Measurements from ENCODE around the gene EPS8L2. TPM values are rescaled to one million over a fixed set of nuclear protein-coding genes. Genes with fewer than 3 reads are reported as not detected.

The EPS8L2 gene
- total RNA-seq, 3 donors from 2014 or later: 6.1 to 151 (median 115) TPM

GRCh38 chr11:773830-774229, 67.8 kb downstream of the EPS8L2 start:
- H3K27ac ChIP-seq: peak overlapping the region; percentile 42 to 69
- DNase-seq (ENCODE audit: low spot score in 2 of 2): no peak
- intact Hi-C loops (cut with DNase I; ENCODE audit: low total_unique reads): loop anchor here (10.0 kb wide), 1 partner anchor 209 kb away; the partner anchor contains the start of genes LMNTD2 and RASSF7
- peaks cover 7 to 12% of the 10 kb centered on the region in 2 donors for H3K4me1 ChIP-seq
- no peaks in the 10 kb centered on the region for H3K9me3 ChIP-seq
- no peaks in the 10 kb centered on the region for H3K27me3 ChIP-seq
- TF ChIP-seq POLR2AphosphoS5 (IDR thresholded peaks at IDR 0.05) (no peak), CTCF (IDR thresholded peaks at IDR 0.05) (no peak), POLR2A (IDR thresholded peaks at IDR 0.05) (no peak)
- H3K4me3 ChIP-seq: no peak overlapping the region
- no peaks in the 10 kb centered on the region for H3K36me3 ChIP-seq

- intact Hi-C loops (cut with DNase I; ENCODE audit: low total_unique reads): loop anchor here (10.0 kb wide), 1 partner anchor 210 kb away; the partner anchor contains the start of genes LMNTD2 and RASSF7
Measured at GRCh38 chr11:774873-775592, 69.0 kb downstream of the EPS8L2 start.

GRCh38 chr11:776263-776560, 70.2 kb downstream of the EPS8L2 start:
- H3K27me3 ChIP-seq: no peaks in the 10 kb centered on the region
- no peak for TF ChIP-seq POLR2AphosphoS5 (IDR thresholded peaks at IDR 0.05)
- TF ChIP-seq POLR2A (IDR thresholded peaks at IDR 0.05): no peak
- TF ChIP-seq CTCF (IDR thresholded peaks at IDR 0.05): no peak
- H3K4me1 ChIP-seq: peaks cover 7 to 12% of the 10 kb centered on the region in 2 donors
- H3K9me3 ChIP-seq: no peaks in the 10 kb centered on the region
- intact Hi-C loops (cut with DNase I; ENCODE audit: low total_unique reads): loop anchor here (10.0 kb wide), 1 partner anchor 211 kb away; the partner anchor contains the start of genes LMNTD2 and RASSF7
- peak overlapping the region; percentile 89 to 99 (median 96) for H3K4me3 ChIP-seq
- DNase-seq (ENCODE audit: low spot score in 2 of 2): no peak
- H3K27ac ChIP-seq: peak overlapping the region; percentile 81 to 89
- no peaks in the 10 kb centered on the region for H3K36me3 ChIP-seq

More at GRCh38 chr11:774873-775592, 69.0 kb downstream of the EPS8L2 start:
- peaks cover 7 to 12% of the 10 kb centered on the region in 2 donors for H3K4me1 ChIP-seq
- H3K4me3 ChIP-seq: peak overlapping the region in 2 of 3 donors; percentile 3 to 99
- no peak for DNase-seq (ENCODE audit: low spot score in 2 of 2)
- TF ChIP-seq CTCF (IDR thresholded peaks at IDR 0.05) (no peak), POLR2A (IDR thresholded peaks at IDR 0.05) (no peak), POLR2AphosphoS5 (IDR thresholded peaks at IDR 0.05) (no peak)
- no peaks in the 10 kb centered on the region for H3K9me3 ChIP-seq
- no peak overlapping the region for H3K27ac ChIP-seq
- H3K27me3 ChIP-seq: no peaks in the 10 kb centered on the region
- H3K36me3 ChIP-seq: no peaks in the 10 kb centered on the region

GRCh38 chr11:776561-777287, 70.7 kb downstream of the EPS8L2 start:
- no peak for TF ChIP-seq POLR2A (IDR thresholded peaks at IDR 0.05)
- TF ChIP-seq POLR2AphosphoS5 (IDR thresholded peaks at IDR 0.05): no peak
- no peak for TF ChIP-seq CTCF (IDR thresholded peaks at IDR 0.05)
- Histone ChIP-seq H3K9me3 (no peaks in the 10 kb centered on the region), H3K27ac (peak overlapping the region; percentile 81 to 89), H3K4me1 (peaks cover 7 to 12% of the 10 kb centered on the region in 2 donors), H3K4me3 (peak overlapping the region; percentile 89 to 99 (median 96)), H3K36me3 (no peaks in the 10 kb centered on the region), H3K27me3 (no peaks in the 10 kb centered on the region)
- intact Hi-C loops (cut with DNase I; ENCODE audit: low total_unique reads): loop anchor here (10.0 kb wide), 1 partner anchor 212 kb away; the partner anchor contains the start of genes LMNTD2 and RASSF7
- no peak for DNase-seq (ENCODE audit: low spot score in 2 of 2)

Other genes starting within 250 kb of the EPS8L2 start
- 100 to 1,000 TPM; 139 to 249 (median 209) TPM for gene RNH1, start 199.0 kb upstream of the EPS8L2 start, total RNA-seq
- 10 to 100 TPM; 33.2 to 50.1 (median 33.4) TPM for gene HRAS, start 170.7 kb upstream of the EPS8L2 start, total RNA-seq
- 1 to 10 TPM in 2 of 3 donors, under 1 TPM in 1; 0.16 to 1.6 (median 1.3) TPM for gene LRRC56, start 168.7 kb upstream of the EPS8L2 start, total RNA-seq
- gene LMNTD2, start 145.5 kb upstream of the EPS8L2 start, total RNA-seq: 1 to 10 TPM; 2.6 to 6.1 (median 5.2) TPM
- 10 to 100 TPM in 2 of 3 donors, 1 to 10 TPM in 1; 7.5 to 58.5 (median 33.1) TPM for gene RASSF7, start 145.3 kb upstream of the EPS8L2 start, total RNA-seq
- gene PHRF1, start 129.8 kb upstream of the EPS8L2 start, total RNA-seq: 10 to 100 TPM; 18.6 to 22.1 (median 21.3) TPM
- 10 to 100 TPM; 13.3 to 29.9 (median 27.9) TPM for gene IRF7, start 90.3 kb upstream of the EPS8L2 start, total RNA-seq
- gene CDHR5, start 81.3 kb upstream of the EPS8L2 start, total RNA-seq: 1 to 10 TPM in 1 of 3 donors, not detected in 2; 6.2 TPM
- gene SCT, start 79.0 kb upstream of the EPS8L2 start, total RNA-seq: not detected
- under 1 TPM in 1 of 3 donors, not detected in 2; 0.29 TPM for gene DRD4, start 69.0 kb upstream of the EPS8L2 start, total RNA-seq
- gene DEAF1, start 11.0 kb upstream of the EPS8L2 start, total RNA-seq: 10 to 100 TPM; 25.3 to 42.6 (median 39.8) TPM
- 10 to 100 TPM; 25.9 to 51.8 (median 29.1) TPM for gene TMEM80, start 10.4 kb upstream of the EPS8L2 start, total RNA-seq
- 100 to 1,000 TPM; 137 to 239 (median 141) TPM for gene TALDO1, start 41.2 kb downstream of the EPS8L2 start, total RNA-seq
- gene GATD1, start 71.3 kb downstream of the EPS8L2 start, total RNA-seq: 10 to 100 TPM in 2 of 3 donors, 1 to 10 TPM in 1; 9.9 to 17.4 (median 16.4) TPM
- not detected for gene CEND1, start 83.9 kb downstream of the EPS8L2 start, total RNA-seq
- gene SLC25A22, start 92.0 kb downstream of the EPS8L2 start, total RNA-seq: 10 to 100 TPM in 1 of 3 donors, 1 to 10 TPM in 2; 2.7 to 11.5 (median 4.7) TPM
- gene PIDD1, start 99.0 kb downstream of the EPS8L2 start, total RNA-seq: 10 to 100 TPM; 10.2 to 17.3 (median 16.7) TPM
- gene RPLP2, start 103.7 kb downstream of the EPS8L2 start, total RNA-seq: 1,000 to 10,000 TPM in 2 of 3 donors, 100 to 1,000 TPM in 1; 583 to 1,665 (median 1,093) TPM
- 100 to 1,000 TPM; 103 to 266 (median 109) TPM for gene PNPLA2, start 112.7 kb downstream of the EPS8L2 start, total RNA-seq
- 100 to 1,000 TPM in 1 of 3 donors, 10 to 100 TPM in 2; 14.7 to 152 (median 86.2) TPM for gene CRACR2B, start 121.7 kb downstream of the EPS8L2 start, total RNA-seq
- gene CD151, start 126.7 kb downstream of the EPS8L2 start, total RNA-seq: 100 to 1,000 TPM; 209 to 847 (median 343) TPM
- 100 to 1,000 TPM in 1 of 3 donors, 10 to 100 TPM in 2; 51.8 to 126 (median 96.7) TPM for gene POLR2L, start 136.3 kb downstream of the EPS8L2 start, total RNA-seq
- gene TSPAN4, start 136.6 kb downstream of the EPS8L2 start, total RNA-seq: 100 to 1,000 TPM in 2 of 3 donors, 10 to 100 TPM in 1; 72.4 to 217 (median 107) TPM
- gene CHID1, start 204.6 kb downstream of the EPS8L2 start, total RNA-seq: 10 to 100 TPM; 58.3 to 79.5 (median 68.3) TPM
- gene AP2A2, start 219.6 kb downstream of the EPS8L2 start, total RNA-seq: 100 to 1,000 TPM in 1 of 3 donors, 10 to 100 TPM in 2; 44.6 to 112 (median 54.7) TPM